Retinal pigment epithelial cell (primary cell): ENCODE results near the gene GRM4.

Source experiments
- DNase-seq: peaks from one replicate; pipeline ENCODE4 v3.0.0-alpha.2; 2010; ENCODE audit warnings: low read depth
- H3K4me3 ChIP-seq: 2 replicates; pipeline ENCODE4 v1.5.1; 2011; ENCODE audit warnings: mild to moderate bottlenecking, low read length, control low read depth, moderate library complexity
- TF ChIP-seq, protein P1 (sequence below): conservative IDR thresholded peaks from 2 replicates; pipeline ENCODE4 v1.5.1; 2011; ENCODE audit warnings: low read depth, low read length, control low read depth, inconsistent platforms

Gene GRM4

DNA sequence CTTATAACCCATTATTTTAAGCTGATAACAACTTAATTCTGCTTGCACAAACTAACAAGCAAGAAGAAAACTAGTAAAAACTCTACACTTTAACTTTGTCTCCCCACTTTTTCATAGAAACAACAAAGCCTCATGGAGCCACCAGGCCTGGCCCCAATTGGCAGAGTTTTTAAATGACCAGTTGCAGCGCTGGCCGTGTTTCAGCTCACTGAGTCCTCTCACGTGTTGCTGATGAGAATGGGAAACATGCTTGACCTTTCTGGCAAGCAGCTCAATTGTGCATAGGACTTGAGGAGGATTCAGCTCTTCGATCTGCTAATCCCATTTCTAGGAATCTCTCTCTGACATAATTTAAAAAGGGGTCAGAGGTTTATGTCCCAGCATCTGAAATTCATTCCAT is 24.5 kb upstream of the GRM4 start:
- no peak overlapping the region for H3K4me3 ChIP-seq
- no peak for DNase-seq
- TF ChIP-seq, protein P1, sequence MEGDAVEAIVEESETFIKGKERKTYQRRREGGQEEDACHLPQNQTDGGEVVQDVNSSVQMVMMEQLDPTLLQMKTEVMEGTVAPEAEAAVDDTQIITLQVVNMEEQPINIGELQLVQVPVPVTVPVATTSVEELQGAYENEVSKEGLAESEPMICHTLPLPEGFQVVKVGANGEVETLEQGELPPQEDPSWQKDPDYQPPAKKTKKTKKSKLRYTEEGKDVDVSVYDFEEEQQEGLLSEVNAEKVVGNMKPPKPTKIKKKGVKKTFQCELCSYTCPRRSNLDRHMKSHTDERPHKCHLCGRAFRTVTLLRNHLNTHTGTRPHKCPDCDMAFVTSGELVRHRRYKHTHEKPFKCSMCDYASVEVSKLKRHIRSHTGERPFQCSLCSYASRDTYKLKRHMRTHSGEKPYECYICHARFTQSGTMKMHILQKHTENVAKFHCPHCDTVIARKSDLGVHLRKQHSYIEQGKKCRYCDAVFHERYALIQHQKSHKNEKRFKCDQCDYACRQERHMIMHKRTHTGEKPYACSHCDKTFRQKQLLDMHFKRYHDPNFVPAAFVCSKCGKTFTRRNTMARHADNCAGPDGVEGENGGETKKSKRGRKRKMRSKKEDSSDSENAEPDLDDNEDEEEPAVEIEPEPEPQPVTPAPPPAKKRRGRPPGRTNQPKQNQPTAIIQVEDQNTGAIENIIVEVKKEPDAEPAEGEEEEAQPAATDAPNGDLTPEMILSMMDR, result no peak

DNA sequence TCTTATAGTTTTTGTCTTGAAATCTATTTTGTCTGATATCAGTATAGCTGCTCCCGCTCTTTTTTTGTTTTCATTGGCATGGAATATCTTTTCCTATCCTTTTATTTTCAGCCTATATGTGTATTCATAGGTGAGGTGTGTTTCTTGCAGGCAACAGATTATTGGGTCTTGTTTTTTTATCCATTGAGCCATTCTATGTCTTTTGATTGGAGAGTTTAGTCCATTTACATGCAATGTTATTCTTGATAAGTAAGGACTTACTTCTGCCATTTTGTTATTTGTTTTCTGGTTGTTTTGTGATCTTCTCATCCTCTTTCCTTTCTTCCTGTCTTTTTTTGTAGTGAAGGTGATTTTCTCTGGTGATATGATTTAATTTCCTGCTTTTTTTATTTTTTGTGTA is 24.0 kb upstream of the GRM4 start:
- no peak overlapping the region for H3K4me3 ChIP-seq
- no peak for DNase-seq
- TF ChIP-seq, protein P1, result no peak

DNA sequence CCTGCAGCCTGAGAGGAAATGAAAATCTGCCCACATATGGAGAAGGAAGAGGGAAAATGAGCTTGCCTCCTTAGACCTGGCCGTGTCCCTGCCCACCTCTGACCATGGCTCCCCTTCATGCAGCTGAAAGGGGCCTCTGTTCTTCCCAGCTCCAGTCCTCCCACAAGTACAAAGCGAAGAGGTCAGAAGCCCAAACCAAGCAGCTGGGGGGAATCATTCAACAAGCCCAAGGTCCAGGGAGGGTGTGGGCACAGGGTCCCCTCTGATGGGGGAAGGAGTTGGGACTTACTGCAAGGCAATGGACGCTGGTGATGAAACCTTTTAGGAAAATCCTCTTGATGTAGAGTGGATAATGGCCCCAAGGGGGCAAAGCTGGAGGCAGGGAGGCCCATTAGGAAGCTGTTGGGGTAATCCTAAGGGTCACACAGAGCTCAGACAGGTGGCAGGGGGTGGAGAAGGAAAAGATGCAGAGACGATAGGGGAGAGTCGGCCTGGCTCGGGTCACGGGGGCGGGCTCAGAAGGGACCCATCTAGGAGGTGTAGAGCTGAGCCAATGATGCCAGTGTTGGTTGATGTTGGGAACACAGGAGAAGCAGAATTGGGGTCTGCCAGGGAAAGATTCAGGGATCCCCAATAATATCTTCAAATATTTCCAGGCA is 16.1 kb upstream of the GRM4 start:
- no peak overlapping the region for H3K4me3 ChIP-seq
- DNase-seq, result no peak
- TF ChIP-seq, protein P1, result no peak

DNA sequence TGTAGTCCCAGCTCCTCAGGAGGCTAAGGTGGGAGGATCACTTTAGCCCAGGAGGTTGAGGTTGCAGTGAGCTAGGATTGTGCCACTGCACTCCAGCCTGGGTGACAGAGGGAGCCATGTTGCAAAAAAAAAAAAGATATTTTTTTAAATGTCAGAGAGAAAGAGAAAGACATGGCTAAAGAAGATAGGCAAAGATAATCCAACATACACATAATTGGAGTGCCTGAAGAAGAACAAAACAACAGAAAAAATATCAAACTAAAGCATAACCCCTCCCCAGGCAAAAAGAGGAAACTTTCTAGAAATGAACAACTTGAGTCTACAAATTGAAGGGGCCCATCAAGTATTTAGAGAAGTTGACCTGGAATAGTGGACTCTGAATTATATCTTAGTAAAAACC is 14.0 kb upstream of the GRM4 start:
- no peak for DNase-seq
- H3K4me3 ChIP-seq, result no peak overlapping the region
- TF ChIP-seq, protein P1, result no peak

DNA sequence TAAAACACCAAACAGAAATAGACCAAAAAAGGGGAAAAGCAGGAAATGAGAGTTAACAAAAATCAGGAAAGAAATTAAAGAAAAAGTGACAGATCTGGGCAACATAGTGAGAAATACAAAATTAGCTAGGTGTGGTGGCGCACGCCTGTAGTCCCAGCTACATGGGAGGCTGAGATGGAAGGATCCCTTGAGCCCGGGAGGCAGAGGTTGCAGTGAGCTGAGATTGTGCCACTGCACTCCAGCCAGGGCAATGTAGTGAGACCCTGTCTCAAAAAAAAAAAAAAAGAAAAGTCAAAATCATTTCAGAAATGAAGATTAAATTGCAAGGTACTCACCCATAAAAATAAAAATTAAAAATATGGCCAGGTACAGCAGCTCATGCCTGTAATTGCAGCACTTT is 13.0 kb upstream of the GRM4 start:
- DNase-seq, result no peak
- no peak overlapping the region for H3K4me3 ChIP-seq
- TF ChIP-seq, protein P1, result no peak

DNA sequence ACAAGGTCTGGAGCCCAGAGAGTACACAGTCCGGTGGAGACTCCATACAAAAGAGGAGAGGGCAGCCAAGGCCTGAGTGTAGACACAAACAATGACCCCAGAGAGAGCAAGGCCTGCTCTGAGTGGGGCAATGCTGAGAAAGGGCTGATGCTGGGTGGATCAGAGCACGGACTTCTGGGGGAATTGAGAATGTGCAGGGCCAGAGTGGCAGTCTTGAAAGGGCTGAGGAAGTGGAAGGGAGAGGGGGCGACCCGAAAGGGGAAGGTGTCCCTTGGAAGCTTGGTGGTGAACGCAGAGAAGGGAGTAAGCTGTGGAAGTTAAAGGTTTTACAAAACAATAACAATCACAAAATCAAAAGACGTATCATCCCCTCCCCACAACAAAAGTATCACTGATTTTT is 12.0 kb upstream of the GRM4 start:
- TF ChIP-seq, protein P1, result no peak
- no peak overlapping the region for H3K4me3 ChIP-seq
- DNase-seq, result no peak

DNA sequence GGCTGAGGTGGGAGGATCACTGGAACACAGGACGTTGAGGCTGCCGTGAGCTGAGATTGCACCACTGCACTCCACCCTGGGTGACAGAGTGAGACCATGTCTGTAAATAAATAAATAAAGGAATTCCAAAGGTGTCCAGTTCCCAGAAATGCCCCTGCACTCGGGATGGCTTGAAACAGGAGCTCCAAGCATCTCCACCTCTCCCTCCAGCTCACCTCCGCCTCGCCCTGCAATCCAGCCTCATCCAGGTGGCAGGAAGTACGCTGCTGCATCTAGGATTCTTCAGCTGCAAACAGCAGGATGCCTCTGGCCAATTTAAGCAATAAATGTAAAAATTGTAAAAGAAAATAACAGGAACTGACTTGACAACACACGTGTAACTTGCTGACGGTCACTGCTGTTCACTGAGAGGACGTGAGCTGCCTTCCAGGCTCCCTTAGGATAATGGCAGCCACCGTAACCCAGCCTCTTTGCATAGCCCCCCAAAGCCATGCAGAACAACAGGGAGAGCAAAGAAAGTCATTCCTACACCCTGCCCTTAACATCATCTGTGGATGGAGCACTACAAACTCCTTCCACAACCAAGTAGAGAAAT is 11.4 kb upstream of the GRM4 start:
- H3K4me3 ChIP-seq, result no peak overlapping the region
- TF ChIP-seq, protein P1, result no peak
- no peak for DNase-seq
